ENCODE data around the gene ZMYM5. TPM values are rescaled to one million over a fixed set of nuclear protein-coding genes. Genes with fewer than 3 reads are reported as not detected.
"Not testable (repeated sequence)": the region's sequence is repeated elsewhere in the genome, so short reads cannot be mapped to it uniquely, and the experiment has no call there.

Gene ZMYM5
- polyA plus RNA-seq (2012; ENCODE audit: insufficient read depth, insufficient read length), result 6.0 TPM

DNA sequence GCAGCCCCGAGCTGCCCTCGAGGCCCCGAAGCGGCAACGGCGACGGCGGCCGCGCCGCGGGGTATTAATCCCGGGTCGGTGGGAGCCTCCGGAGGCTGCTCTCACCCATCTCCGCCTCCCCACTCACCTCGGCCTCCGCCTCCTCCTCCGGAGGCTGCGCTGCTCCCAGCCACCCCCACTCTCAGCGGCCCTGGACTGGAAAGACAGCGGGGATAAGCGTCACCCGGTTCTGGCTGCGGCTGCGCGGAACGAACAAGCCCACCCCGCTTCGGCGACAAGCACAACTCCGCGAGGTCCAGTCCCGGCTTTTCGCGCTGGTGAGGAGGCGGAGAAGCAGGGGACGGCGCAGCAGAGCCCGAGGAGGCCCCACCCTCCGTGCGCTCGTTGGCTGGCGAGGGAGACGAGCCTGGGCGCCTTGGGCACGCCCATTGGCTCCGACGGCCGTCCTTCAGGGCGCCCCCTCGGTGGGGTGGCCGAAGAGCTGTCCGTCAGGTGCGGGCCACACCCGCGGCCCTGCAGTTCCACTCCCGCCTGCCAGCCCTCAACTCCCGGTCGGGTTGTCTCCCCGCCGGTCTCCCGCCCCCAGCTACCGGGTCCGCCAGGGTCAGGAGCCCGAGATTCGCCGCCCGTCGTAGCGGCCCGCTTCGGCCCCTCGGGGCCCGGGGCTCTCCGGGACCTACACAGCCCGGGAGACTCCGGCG, at the start of gene ZMYM5:
ZMYM5 (minus strand) TSS at position 327 of the 701 bp plus-strand sequence. CDS start 11,469 bp downstream, outside the sequence.
- DNase-seq (ENCODE audit: low read depth, low spot score), result peak; percentile 92
- H3K4me3 ChIP-seq (ENCODE audit: low read length), result peak within 1 kb of the TSS; percentile 81

- DNase-seq (ENCODE audit: low read depth, low spot score), result no peak
- no peak overlapping the region for H3K4me3 ChIP-seq (ENCODE audit: low read length)
Observed at GRCh38 chr13:19910336-19911072, 47.1 kb upstream of the ZMYM5 start.

GRCh38 chr13:19908350-19908986, 45.0 kb upstream of the ZMYM5 start:
- no peak overlapping the region for H3K4me3 ChIP-seq (ENCODE audit: low read length)
- DNase-seq (ENCODE audit: low read depth, low spot score), result no peak

- DNase-seq (ENCODE audit: low read depth, low spot score); H3K4me3 ChIP-seq (ENCODE audit: low read length): not testable (repeated sequence)
Observed at GRCh38 chr13:19905487-19906195, 42.2 kb upstream of the ZMYM5 start.

GRCh38 chr13:19890030-19890429, 26.6 kb upstream of the ZMYM5 start:
- no peak overlapping the region for H3K4me3 ChIP-seq (ENCODE audit: low read length)
- DNase-seq (ENCODE audit: low read depth, low spot score), result no peak

GRCh38 chr13:19888799-19889198, 25.4 kb upstream of the ZMYM5 start:
- no peak overlapping the region for H3K4me3 ChIP-seq (ENCODE audit: low read length)
- no peak for DNase-seq (ENCODE audit: low read depth, low spot score)

- no peak overlapping the region for H3K4me3 ChIP-seq (ENCODE audit: low read length)
- DNase-seq (ENCODE audit: low read depth, low spot score), result no peak
Observed at GRCh38 chr13:19882231-19882630, 18.8 kb upstream of the ZMYM5 start.

DNA sequence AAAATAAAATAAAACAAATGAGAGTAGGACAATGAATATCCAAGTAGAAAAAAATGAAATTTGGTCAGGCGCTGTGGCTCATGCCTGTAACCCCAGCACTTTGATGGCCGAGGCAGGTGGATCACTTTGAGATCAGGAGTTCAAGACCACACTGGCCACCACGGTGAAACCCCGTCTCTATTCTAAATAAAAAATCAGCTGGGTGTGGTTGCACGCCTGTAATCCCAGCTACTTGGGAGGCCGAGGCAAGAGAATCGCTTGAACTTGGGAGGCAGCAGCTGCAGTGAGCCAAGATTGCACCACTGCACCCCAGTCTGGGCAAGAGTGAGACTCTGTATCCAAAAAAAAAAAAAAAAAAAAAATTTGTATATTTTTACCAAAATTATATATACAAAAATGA, 18.2 kb upstream of the ZMYM5 start:
- no peak for DNase-seq (ENCODE audit: low read depth, low spot score)
- no peak overlapping the region for H3K4me3 ChIP-seq (ENCODE audit: low read length)

DNA sequence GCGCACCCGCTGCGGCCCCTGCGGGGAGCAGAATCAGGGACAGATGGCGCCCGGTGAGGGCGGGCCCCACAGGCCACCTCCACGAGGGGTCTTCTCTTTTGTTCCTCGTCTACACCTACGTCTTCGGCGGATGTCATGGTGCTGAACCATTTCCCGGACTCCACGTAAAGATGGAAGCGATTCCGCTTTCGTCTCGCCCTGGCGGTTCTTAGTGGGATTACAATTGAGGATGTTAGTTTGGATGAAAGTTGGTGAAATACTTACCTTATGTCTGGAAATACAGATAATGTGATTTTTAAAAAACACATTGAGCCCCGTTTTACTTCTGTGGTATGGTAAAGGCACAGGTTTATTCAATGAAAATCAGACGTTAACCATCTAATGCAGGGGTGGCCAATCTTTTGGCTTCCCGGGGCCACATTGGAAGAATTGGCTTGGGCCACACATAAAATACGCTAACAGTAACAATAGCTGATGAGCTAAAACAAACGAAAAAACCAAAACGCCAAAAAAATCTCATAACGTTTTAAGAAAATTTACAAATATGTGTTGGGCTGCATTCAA, 1.4 kb upstream of the ZMYM5 start:
- DNase-seq (ENCODE audit: low read depth, low spot score), result no peak
- H3K4me3 ChIP-seq (ENCODE audit: low read length), result no peak overlapping the region

GRCh38 chr13:19864024-19864745, 736 bp upstream of the ZMYM5 start:
- no peak for DNase-seq (ENCODE audit: low read depth, low spot score)
- peak overlapping the region; percentile 81; the same call in 1 of the 2 replicates for H3K4me3 ChIP-seq (ENCODE audit: low read length)

DNA sequence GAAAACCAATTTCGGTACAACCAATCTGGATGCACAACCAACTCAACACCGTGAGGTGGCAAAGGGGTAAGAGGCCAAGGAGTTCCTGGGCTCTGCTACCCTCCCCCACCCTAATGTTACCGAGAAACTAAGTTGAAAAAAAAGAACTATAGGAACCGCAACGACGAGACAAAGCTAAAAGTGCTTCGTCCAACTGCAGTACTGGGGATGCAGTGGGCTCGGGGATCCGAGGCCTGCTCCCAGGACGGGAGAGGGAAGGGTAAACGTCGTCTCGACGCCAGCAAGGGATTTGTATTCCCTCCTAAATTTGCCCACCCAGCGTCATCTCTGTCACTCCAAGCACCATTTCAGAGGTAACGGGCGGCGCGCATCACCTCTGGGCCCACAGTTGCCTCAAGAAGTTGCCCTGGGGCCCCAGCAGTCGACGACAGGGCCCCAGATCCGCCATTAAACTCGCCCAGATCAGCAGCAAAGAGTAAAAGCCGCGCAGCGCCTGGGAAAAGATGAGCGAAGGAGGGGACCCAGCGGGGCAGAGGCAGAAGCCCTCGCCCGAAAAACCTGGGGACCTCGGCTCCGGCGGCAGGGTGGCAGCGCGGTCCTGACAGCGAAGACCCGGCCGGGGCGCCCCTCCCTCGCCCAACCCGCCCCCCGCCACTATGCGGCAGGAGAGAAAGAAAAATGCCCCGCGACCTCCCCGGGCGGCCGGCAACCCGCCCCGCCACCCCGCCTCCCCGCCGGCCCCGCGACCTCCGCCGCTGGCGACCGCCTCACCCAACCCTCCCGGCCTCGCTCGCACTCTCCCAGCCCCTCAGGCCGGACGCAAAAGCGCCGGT, 752 bp downstream of the ZMYM5 start:
- H3K4me3 ChIP-seq (ENCODE audit: low read length), result peak overlapping the region; percentile 81
- DNase-seq (ENCODE audit: low read depth, low spot score), result peak; percentile 48

- peak overlapping the region; percentile 81 for H3K4me3 ChIP-seq (ENCODE audit: low read length)
- DNase-seq (ENCODE audit: low read depth, low spot score), result no peak
Observed at GRCh38 chr13:19861762-19862161, 1.7 kb downstream of the ZMYM5 start.

- DNase-seq (ENCODE audit: low read depth, low spot score), result peak; percentile 22
- H3K4me3 ChIP-seq (ENCODE audit: low read length), result no peak overlapping the region
Observed at GRCh38 chr13:19860884-19861655, 2.4 kb downstream of the ZMYM5 start.

- DNase-seq (ENCODE audit: low read depth, low spot score); H3K4me3 ChIP-seq (ENCODE audit: low read length): not testable (repeated sequence)
Observed at GRCh38 chr13:19857637-19858036, 5.8 kb downstream of the ZMYM5 start.

DNA sequence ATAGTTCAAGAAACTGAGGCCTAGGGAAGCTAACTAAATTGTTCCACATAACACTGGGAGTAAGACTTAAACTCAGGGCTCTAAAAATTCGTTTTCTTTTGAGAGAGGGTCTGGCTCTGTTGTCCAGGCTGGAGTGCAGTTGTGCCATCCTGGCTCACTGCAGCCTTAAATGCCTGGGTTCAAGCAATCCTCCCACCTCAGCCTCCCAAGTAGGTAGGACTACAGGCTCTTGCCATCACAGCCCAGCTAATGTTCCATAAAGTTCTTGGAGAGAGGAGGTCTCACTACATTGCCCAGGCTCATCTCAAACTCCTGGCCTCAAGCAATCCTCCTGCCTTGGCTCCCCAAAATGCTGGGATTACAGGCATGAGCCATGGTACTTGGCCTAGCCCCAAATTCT, 10.7 kb downstream of the ZMYM5 start:
- DNase-seq (ENCODE audit: low read depth, low spot score), result no peak
- no peak overlapping the region for H3K4me3 ChIP-seq (ENCODE audit: low read length)

DNA sequence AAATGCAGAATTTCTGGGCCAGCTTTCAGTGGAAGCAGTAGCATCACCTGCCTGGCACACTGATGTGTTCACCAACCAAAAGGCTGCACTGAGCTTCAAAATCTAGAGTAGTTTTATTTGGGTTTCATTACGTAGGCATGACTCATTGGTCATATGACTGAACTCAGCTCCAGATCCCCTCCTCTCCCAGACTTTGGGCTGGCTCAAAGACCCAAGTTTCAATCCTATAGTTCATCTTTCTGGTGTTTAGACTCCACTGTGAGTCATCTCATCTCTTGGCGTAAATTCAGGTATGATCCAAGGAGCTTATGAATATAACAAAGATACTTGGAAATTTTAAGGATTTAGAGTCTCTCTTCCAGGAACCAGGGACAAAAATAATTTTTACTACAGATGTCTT, 17.7 kb downstream of the ZMYM5 start:
- DNase-seq (ENCODE audit: low read depth, low spot score), result no peak
- no peak overlapping the region for H3K4me3 ChIP-seq (ENCODE audit: low read length)

DNA sequence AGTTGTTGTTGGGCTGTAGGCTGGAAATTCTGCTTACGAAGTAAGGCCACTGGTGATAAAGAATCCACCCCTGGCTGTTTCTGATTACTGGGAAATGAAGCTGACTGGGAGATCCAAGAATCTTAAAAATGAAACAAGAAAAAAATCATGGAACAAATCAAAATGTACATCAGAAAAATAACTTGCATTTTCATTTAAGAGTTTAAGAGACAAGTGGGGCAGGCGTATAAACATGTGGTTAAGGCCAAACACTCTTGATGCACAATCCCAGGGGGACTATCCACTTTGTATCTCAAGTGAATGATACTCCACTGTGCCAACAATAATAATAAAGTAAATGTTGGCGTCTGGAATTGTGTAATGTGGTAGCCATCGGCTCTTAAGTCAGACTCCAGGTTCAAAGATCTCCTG, 24.6 kb downstream of the ZMYM5 start:
- no peak overlapping the region for H3K4me3 ChIP-seq (ENCODE audit: low read length)
- no peak for DNase-seq (ENCODE audit: low read depth, low spot score)
